Upper lobe of left lung (tissue), 6 donors: ENCODE measurements around the gene SLC12A7. TPM values are rescaled to one million over a fixed set of nuclear protein-coding genes. Genes with fewer than 3 reads are reported as not detected.

ENCODE experiments used
- ATAC-seq, 2 donors: fragments of 200-7000 bp; cut with Tn5 transposase; one replicate each; pipeline ENCODE4 v1.9.1; 2022; ENCODE audit warnings: mild to moderate bottlenecking in 2 of 2, moderate library complexity in 2 of 2; ENCODE audit not compliant: low FRiP score in 2 of 2
- DNase-seq, 2 donors: peaks; one replicate each; pipeline ENCODE4 v3.0.0-alpha.2; 2019 to 2020
- H3K27ac ChIP-seq, 4 donors: fragments of 200-600 bp; sonication (generic); one replicate each; pipeline ENCODE4 v1.5.1; 2016 to 2019
- H3K27me3 ChIP-seq, 4 donors: fragments of 200-600 bp; sonication (generic); one replicate each; pipeline ENCODE4 v1.5.1; 2017 to 2019
- H3K36me3 ChIP-seq, 4 donors: fragments of 200-600 bp; sonication (generic); one replicate each; pipeline ENCODE4 v1.5.1; 2016 to 2019
- H3K4me1 ChIP-seq, 4 donors: fragments of 200-600 bp; sonication (generic); one replicate each; pipeline ENCODE4 v1.5.1; 2018 to 2019
- H3K4me3 ChIP-seq, 4 donors: fragments of 200-600 bp; sonication (generic); one replicate each; pipeline ENCODE4 v1.5.1; 2017 to 2019; ENCODE audit warnings: mild to moderate bottlenecking in 2 of 4, moderate library complexity in 1 of 4
- H3K9me3 ChIP-seq, 4 donors: fragments of 200-600 bp; sonication (generic); one replicate each; pipeline ENCODE4 v1.5.1; 2018 to 2019
- CTCF ChIP-seq, 6 experiments: fragments of 450-650 bp in 4 of 6; fragments of 200-600 bp in 2 of 6; sonication (generic) in 2 of 6; IDR thresholded peaks; one replicate each; pipeline ENCODE4 v1.5.1; 2016 to 2019; ENCODE audit warnings: antibody characterized with exemption in 6 of 6
- EP300 ChIP-seq, 4 donors: sonication (generic); formaldehyde crosslinking; IDR thresholded peaks; one replicate each; pipeline ENCODE4 v1.5.1; 2017; ENCODE audit warnings: antibody characterized with exemption in 4 of 4, control low read depth in 2 of 4
- POLR2A ChIP-seq, 4 donors: fragments of 450-650 bp; IDR thresholded peaks; one replicate each; pipeline ENCODE4 v1.5.1; 2016 to 2017; ENCODE audit warnings: antibody characterized with exemption in 4 of 4, mild to moderate bottlenecking in 2 of 4
- POLR2AphosphoS5 ChIP-seq, 2 donors: sonication (generic); formaldehyde crosslinking; IDR thresholded peaks; one replicate each; pipeline ENCODE4 v1.5.1; 2017; ENCODE audit warnings: antibody characterized with exemption in 2 of 2
- WGBS, 2 donors: methylation state at CpG; one replicate each; pipeline ENCODE4 v1.1.5; 2017 to 2018; 5-methylcytosine and 5-hydroxymethylcytosine counted together
- total RNA-seq, 6 donors: library from RNA; depleted of rRNA in 4 of 6; stranded (reverse); fragments of >200 nt in 4 of 6; gene quantifications; one replicate each; pipeline versions ENCODE4 v1.1.0 to v1.2.1, GENCODE V29; 2016 to 2021
- donor health status: DM: no; HTN: no; CAD: no; lungs with moderate emphysema.
- donor health status: DM: no; HTN: yes; CAD: no; lungs with severe emphysema.

SLC12A7 gene
- total RNA-seq, 6 donors from 2014 or later, result 31.3 to 138 (median 48.5) TPM

- WGBS, 2 donors, result 90 to 91% methylated on average over 13 to 14 of the region's 16 CpGs
- H3K27me3 ChIP-seq, result no peaks in the 10 kb centered on the region
- H3K36me3 ChIP-seq, result no peaks in the 10 kb centered on the region
- ATAC-seq (no peak), DNase-seq (no peak)
- TF ChIP-seq CTCF (IDR thresholded peaks at IDR 0.05), result no peak
- no peak for TF ChIP-seq EP300 (IDR thresholded peaks at IDR 0.05)
- TF ChIP-seq POLR2A (IDR thresholded peaks at IDR 0.05), result no peak
- no peak for TF ChIP-seq POLR2AphosphoS5 (IDR thresholded peaks at IDR 0.05)
- H3K4me3 ChIP-seq, result no peak overlapping the region
- H3K27ac ChIP-seq, result no peak overlapping the region
- H3K4me1 ChIP-seq, result peaks cover 6 to 11% (median 9%) of the 10 kb centered on the region in 4 donors
- no peaks in the 10 kb centered on the region for H3K9me3 ChIP-seq
Measured at GRCh38 chr5:1138445-1139245, 26.8 kb upstream of the SLC12A7 start.

- Histone ChIP-seq H3K27ac (no peak overlapping the region), H3K27me3 (no peaks in the 10 kb centered on the region), H3K4me1 (peaks cover 6 to 11% (median 9%) of the 10 kb centered on the region in 4 donors), H3K4me3 (no peak overlapping the region), H3K36me3 (no peaks in the 10 kb centered on the region), H3K9me3 (no peaks in the 10 kb centered on the region)
- DNase-seq (peak in 1 of 2 donors; percentile 81), ATAC-seq (peak in 1 of 2 donors; percentile 53)
- TF ChIP-seq POLR2A (IDR thresholded peaks at IDR 0.05), result no peak
- TF ChIP-seq EP300 (IDR thresholded peaks at IDR 0.05), result no peak
- TF ChIP-seq CTCF (IDR thresholded peaks at IDR 0.05), result no peak
- no peak for TF ChIP-seq POLR2AphosphoS5 (IDR thresholded peaks at IDR 0.05)
- 80% methylated on average over 11 to 30 of the region's 30 CpGs for WGBS, 2 donors
Measured at GRCh38 chr5:1137567-1138444, 25.9 kb upstream of the SLC12A7 start.

GRCh38 chr5:1136814-1137213 is 25.0 kb upstream of the SLC12A7 start:
- 93 to 100% methylated on average over 1 to 8 of the region's 8 CpGs for WGBS, 2 donors

GRCh38 chr5:1135696-1136525 is 24.0 kb upstream of the SLC12A7 start:
- H3K9me3 ChIP-seq, result no peaks in the 10 kb centered on the region
- no peaks in the 10 kb centered on the region for H3K36me3 ChIP-seq
- H3K27ac ChIP-seq, result no peak overlapping the region
- peaks cover 10 to 18% (median 14%) of the 10 kb centered on the region in 4 donors for H3K4me1 ChIP-seq
- H3K27me3 ChIP-seq, result no peaks in the 10 kb centered on the region
- ATAC-seq (no peak), DNase-seq (no peak)
- 87 to 88% methylated on average over 20 to 27 of the region's 27 CpGs for WGBS, 2 donors
- H3K4me3 ChIP-seq, result no peak overlapping the region
- TF ChIP-seq CTCF (IDR thresholded peaks at IDR 0.05) (no peak), POLR2AphosphoS5 (IDR thresholded peaks at IDR 0.05) (no peak), EP300 (IDR thresholded peaks at IDR 0.05) (no peak), POLR2A (IDR thresholded peaks at IDR 0.05) (no peak)

More at GRCh38 chr5:1136814-1137213, 25.0 kb upstream of the SLC12A7 start:
- ATAC-seq (no peak), DNase-seq (no peak)
- H3K9me3 ChIP-seq, result no peaks in the 10 kb centered on the region
- H3K27me3 ChIP-seq, result no peaks in the 10 kb centered on the region
- H3K4me1 ChIP-seq, result peaks cover 6 to 11% (median 9%) of the 10 kb centered on the region in 4 donors
- no peak overlapping the region for H3K4me3 ChIP-seq
- no peak for TF ChIP-seq EP300 (IDR thresholded peaks at IDR 0.05)
- H3K27ac ChIP-seq, result no peak overlapping the region
- no peaks in the 10 kb centered on the region for H3K36me3 ChIP-seq
